HCEC 1CT (cell line): ENCODE measurements around the gene AMH.
A peak's percentile ranks its signal among the peaks of the same experiment; 100 is the strongest.
"Not testable (repeated sequence)": the region's sequence is repeated elsewhere in the genome, so short reads cannot be mapped to it uniquely, and the experiment has no call there.

Experiments used
- DNase-seq: peaks from one replicate; pipeline ENCODE4 v3.0.0-alpha.2; 2017

AMH gene

GRCh38 chr19:2271234-2272103, 22.3 kb downstream of the AMH start:
- peak; percentile 87 for DNase-seq

DNA sequence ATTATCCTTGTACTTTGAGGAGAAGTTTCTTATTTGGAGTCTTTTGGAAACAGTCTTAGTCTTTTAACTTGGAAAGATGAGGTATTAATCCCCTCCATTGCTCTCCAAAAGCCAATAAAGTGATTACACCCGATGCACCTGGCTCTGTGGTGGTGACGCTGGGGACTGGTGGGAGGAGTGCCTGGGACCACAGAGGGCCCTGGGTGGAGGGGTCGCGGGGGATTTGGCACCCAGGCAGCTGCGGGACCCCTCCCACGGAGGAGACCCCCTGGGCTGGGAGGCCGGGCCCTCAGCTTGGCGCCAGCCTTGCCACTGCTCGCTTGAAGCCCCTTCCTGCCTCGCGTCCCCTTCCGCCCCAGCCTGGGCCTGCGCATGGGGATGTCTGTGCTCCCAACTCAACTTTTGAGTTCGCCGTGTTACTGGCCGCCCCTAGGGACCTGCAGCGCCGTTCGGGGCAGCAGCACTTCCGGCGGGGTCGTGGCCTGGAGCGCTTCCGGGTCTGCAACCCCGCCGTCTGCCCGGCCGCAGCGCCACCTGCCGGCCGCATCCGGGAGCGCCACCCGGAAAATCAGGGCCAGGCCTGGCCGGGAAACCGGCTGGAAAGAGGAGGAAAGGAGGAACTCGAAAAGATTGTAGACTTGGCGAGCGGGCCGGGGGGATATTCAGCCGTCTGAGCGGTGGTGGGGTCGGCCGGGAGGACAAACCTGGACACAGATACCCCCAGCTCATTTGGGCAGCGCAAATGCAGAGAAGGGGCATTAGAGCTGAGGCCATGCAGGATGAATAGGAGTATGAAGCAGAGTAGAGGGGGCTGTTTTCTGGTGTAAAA, 24.4 kb downstream of the AMH start:
- DNase-seq = peak; percentile 52

- no peak for DNase-seq
These were observed 25.1 kb downstream of the AMH start for GRCh38 chr19:2274185-2274711.

GRCh38 chr19:2274931-2275535, 25.9 kb downstream of the AMH start:
- peak; percentile 48 for DNase-seq

DNA sequence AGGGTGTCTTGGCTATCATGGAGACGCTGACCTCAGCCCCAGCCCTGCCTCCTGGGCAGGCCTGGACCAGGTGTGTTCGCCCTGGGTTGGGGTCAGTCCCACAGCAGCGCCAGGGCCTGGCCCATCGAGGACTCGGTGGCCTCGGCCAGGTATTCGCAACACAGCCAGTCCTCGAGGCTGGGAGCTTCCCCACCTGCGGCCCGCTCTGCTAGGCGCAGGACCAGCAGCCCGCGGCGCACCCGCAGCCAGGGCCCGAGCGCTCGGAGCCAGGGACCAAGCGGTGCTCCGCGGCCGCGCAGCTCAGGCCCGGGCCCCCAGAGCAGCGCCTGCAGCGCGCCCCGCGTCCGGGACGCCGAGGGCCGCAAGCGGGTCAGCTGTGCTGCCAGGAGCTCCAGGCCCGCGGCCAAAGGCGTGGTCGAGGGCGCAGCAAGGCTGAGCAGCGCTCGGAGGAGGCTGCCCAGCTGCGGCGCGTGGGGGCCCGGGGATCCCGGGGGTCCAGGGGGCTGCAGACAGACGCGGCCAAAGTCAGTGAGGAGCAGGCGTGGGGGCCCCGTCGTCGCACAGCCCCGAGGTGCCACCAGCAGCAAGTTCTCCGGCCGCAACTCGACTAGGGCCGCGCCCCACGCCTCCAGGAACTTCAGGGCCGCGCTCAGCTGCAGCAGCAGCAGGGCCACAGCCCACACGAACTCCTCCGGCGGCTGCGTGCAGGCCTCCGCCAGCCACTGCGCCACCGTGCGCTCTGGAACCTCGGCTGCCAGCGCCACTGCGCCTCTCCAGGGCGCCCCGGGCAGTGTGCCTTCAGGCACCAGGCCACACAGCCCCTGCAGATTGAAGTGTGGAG, 26.7 kb downstream of the AMH start:
- no peak for DNase-seq

GRCh38 chr19:2276429-2276986, 27.4 kb downstream of the AMH start:
- DNase-seq = no peak

DNA sequence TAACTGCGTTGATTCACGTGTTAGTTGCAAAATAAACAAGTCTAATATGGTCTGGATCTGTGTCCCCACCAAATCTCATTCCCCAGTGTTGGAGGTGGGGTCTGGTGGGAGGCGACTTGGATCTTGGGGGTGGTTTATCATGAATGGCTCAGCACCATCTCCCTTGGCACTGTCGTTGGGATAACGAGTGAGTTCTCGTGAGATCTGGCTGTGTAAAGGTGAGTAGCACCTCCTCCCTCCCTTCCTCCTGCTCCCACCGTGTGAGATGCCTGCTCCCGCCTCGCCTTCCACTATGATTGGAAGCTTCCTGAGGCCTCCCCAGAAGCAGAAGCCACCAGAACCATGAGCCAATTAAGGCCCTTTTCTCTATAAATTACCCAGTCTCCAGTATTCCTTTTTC, 28.0 kb downstream of the AMH start:
- DNase-seq = no peak

- no peak for DNase-seq
These were observed 29.5 kb downstream of the AMH start for GRCh38 chr19:2278459-2279158.

- no peak for DNase-seq
These were observed 31.6 kb downstream of the AMH start for GRCh38 chr19:2280633-2281264.

- not testable (repeated sequence) for DNase-seq
These were observed 32.3 kb downstream of the AMH start for GRCh38 chr19:2281265-2282061.

DNA sequence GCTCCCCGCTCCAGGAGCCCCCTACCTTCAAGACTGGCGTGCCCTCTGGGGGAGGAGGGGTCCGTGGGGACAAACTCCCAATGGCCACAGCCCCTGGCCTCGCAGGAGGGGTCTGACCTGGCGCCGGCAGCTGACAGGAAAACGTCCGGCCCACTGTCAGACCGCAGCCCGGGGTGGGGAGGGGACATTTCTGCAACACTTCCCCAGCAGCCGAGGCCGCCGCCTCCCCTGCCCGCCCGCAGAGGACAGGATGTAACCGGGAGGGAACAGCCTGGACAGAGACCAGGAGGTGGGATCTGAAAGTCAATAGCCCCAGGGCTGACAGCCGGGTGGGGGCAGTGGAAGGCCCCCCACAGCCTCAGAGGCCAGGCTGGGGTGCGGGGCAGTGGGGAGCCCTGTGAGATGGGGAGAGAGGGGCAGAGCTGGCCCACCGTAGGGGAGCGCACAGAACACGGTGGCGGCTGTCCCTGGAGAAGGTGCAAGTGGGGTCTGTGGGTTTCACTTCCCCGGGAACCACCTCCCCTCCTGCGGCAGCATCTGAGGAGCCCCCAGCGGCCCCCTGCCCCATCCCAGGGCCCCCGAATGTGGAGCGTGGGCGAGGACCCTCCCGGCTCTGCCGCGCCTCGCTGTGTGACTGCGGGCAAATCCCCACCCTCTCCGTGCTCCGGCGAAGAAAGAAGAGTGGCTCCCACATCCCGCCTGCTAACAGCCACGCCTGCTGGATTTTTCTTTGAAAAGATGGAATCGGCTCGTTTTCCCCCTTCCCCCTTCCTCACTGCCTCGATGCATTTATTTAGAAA, 33.1 kb downstream of the AMH start, which contains the start of gene PEAK3:
TSS of gene PEAK3 (minus strand) at position 114 of the 800 bp plus-strand sequence. CDS start 1,244 bp downstream, outside the sequence.
- DNase-seq = no peak

- no peak for DNase-seq
These were observed 33.7 kb downstream of the AMH start for GRCh38 chr19:2282862-2283237.

GRCh38 chr19:2283835-2284507, 34.8 kb downstream of the AMH start:
- no peak for DNase-seq

DNA sequence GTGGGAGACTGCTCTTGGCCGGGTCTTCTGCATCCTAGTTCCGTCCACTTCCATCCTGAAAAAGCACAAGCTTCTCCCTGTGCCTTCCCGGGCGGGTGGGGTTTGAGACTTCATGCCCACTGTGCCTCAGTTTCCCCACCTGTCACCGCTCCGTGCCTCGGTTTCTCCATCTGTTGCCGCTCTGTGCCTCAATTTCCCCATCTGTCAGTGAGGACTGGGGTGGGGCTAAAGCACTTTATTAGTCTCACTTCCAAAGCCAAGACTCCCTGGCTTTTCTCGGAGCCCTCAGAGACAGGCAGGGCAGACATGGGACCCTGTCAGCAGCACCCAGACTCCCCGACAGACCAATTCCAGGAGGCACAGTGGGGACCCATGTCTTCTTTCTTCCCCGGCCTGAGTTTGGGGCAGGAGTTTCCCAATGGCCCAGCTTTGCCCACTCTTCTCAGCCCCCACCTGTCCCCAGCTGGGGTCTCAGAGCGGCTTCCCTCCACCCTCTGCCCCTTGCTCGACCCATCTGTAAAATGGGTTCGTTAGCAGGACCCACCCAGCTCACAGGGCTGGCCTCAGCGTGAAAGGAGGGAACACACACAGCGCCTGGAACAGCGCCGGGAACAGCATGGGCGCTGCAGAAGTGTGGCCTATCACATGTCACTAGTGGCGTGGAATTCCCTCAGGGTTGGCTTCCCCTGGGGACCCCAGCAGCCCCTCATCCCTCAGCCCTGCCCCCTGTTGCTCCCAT, 37.4 kb downstream of the AMH start:
- DNase-seq = no peak

DNA sequence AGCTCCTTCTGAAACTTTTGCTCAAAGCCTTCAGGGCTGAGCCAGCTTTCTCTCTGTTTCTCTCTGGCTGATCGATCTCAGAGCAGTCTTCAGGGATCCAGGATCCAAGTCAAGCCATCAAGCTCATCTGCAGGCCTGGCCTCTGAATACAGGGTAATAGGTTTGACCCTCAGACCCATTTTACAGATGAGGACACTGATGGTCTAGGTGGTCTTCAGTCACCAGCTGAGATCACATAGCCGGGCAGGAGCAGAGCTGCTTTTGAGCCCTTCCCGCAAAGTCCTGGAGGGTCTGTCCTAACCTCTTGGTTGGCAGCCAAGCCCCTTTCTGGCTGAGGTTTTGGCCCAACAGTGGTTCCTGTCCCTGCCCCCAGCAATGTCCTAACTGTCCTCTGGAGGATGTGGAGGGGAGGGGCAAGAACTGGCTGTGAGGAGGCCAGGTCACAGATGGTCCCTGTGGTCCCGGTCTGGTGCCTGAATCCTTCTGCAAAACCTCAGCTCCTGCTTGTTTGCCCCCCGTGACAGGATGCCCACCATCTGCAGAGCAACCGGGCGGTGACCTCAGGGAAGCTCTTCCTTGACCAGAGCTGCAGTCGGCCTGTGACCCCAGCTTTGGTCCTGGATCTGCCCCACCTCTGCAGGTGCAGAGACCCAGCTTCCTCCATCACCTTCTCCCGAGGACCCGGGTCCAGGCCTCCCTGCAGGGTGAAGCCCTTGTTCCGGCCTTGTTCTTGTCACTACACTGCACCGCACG, 38.6 kb downstream of the AMH start:
- no peak for DNase-seq

- DNase-seq = no peak
These were observed 39.3 kb downstream of the AMH start for GRCh38 chr19:2288338-2288817.
